ENCODE measurements around the gene SRC. TPM values are rescaled to one million over a fixed set of nuclear protein-coding genes. Genes with fewer than 3 reads are reported as not detected.

Gene SRC
- total and polyA plus RNA-seq, 2 donors: 4.4 to 14.5 TPM

- no peak for DNase-seq (ENCODE audit: low read depth in 6 of 9, low spot score in 9 of 9)
- H3K36me3 ChIP-seq (ENCODE audit: control insufficient read depth in 2 of 2, insufficient read depth in 2 of 2, low read length in 1 of 2): peaks cover 0 to 14% of the 10 kb centered on the region in 2 donors
- H3K9me3 ChIP-seq (ENCODE audit: control insufficient read depth in 2 of 2, insufficient read depth in 1 of 2, low read length in 1 of 2): no peaks in the 10 kb centered on the region
- no peak overlapping the region for H3K4me3 ChIP-seq (ENCODE audit: low read length in 2 of 2)
- WGBS: 98% methylated on average over 24 of the region's 24 CpGs
- H3K27ac ChIP-seq (ENCODE audit: low read depth in 1 of 2, low read length in 1 of 2): no peak overlapping the region
- H3K4me1 ChIP-seq (ENCODE audit: control insufficient read depth in 2 of 2, insufficient read depth in 2 of 2, low read length in 2 of 2): peaks cover 0 to 28% of the 10 kb centered on the region in 2 donors
- no peaks in the 10 kb centered on the region for H3K27me3 ChIP-seq (ENCODE audit: control insufficient read depth in 2 of 2, insufficient read depth in 1 of 2, low read length in 1 of 2)
Observed at GRCh38 chr20:37397076-37397953, 51.4 kb downstream of the SRC start.

- DNase-seq (ENCODE audit: low read depth in 6 of 9, low spot score in 9 of 9): no peak
- Histone ChIP-seq H3K4me3 (ENCODE audit: low read length in 2 of 2) (no peak overlapping the region), H3K27ac (ENCODE audit: low read depth in 1 of 2, low read length in 1 of 2) (no peak overlapping the region), H3K9me3 (ENCODE audit: control insufficient read depth in 2 of 2, insufficient read depth in 1 of 2, low read length in 1 of 2) (no peaks in the 10 kb centered on the region), H3K4me1 (ENCODE audit: control insufficient read depth in 2 of 2, insufficient read depth in 2 of 2, low read length in 2 of 2) (peaks cover 0 to 28% of the 10 kb centered on the region in 2 donors), H3K27me3 (ENCODE audit: control insufficient read depth in 2 of 2, insufficient read depth in 1 of 2, low read length in 1 of 2) (no peaks in the 10 kb centered on the region), H3K36me3 (ENCODE audit: control insufficient read depth in 2 of 2, insufficient read depth in 2 of 2, low read length in 1 of 2) (peaks cover 0 to 19% of the 10 kb centered on the region in 2 donors)
- WGBS: 98% methylated on average over 30 of the region's 30 CpGs
Observed at GRCh38 chr20:37397954-37398749, 52.2 kb downstream of the SRC start.

- peaks cover 0 to 23% of the 10 kb centered on the region in 2 donors for H3K36me3 ChIP-seq (ENCODE audit: control insufficient read depth in 2 of 2, insufficient read depth in 2 of 2, low read length in 1 of 2)
- 94% methylated on average over 15 of the region's 15 CpGs for WGBS
- no peak for DNase-seq (ENCODE audit: low read depth in 6 of 9, low spot score in 9 of 9)
- H3K4me1 ChIP-seq (ENCODE audit: control insufficient read depth in 2 of 2, insufficient read depth in 2 of 2, low read length in 2 of 2): peaks cover 0 to 28% of the 10 kb centered on the region in 2 donors
- H3K27ac ChIP-seq (ENCODE audit: low read depth in 1 of 2, low read length in 1 of 2): no peak overlapping the region
- no peak overlapping the region for H3K4me3 ChIP-seq (ENCODE audit: low read length in 2 of 2)
- H3K9me3 ChIP-seq (ENCODE audit: control insufficient read depth in 2 of 2, insufficient read depth in 1 of 2, low read length in 1 of 2): no peaks in the 10 kb centered on the region
- no peaks in the 10 kb centered on the region for H3K27me3 ChIP-seq (ENCODE audit: control insufficient read depth in 2 of 2, insufficient read depth in 1 of 2, low read length in 1 of 2)
Observed at GRCh38 chr20:37398750-37399621, 53.0 kb downstream of the SRC start.

GRCh38 chr20:37401282-37401929 lies 55.5 kb downstream of the SRC start:
- no peak for DNase-seq (ENCODE audit: low read depth in 6 of 9, low spot score in 9 of 9)
- 97% methylated on average over 9 of the region's 9 CpGs for WGBS

GRCh38 chr20:37401930-37402675 lies 56.2 kb downstream of the SRC start:
- no peak overlapping the region for H3K27ac ChIP-seq (ENCODE audit: low read depth in 1 of 2, low read length in 1 of 2)
- peaks cover 0 to 26% of the 10 kb centered on the region in 2 donors for H3K36me3 ChIP-seq (ENCODE audit: control insufficient read depth in 2 of 2, insufficient read depth in 2 of 2, low read length in 1 of 2)
- 94% methylated on average over 30 of the region's 30 CpGs for WGBS
- H3K27me3 ChIP-seq (ENCODE audit: control insufficient read depth in 2 of 2, insufficient read depth in 1 of 2, low read length in 1 of 2): peaks cover 0 to 4% of the 10 kb centered on the region in 2 donors
- H3K4me3 ChIP-seq (ENCODE audit: low read length in 2 of 2): no peak overlapping the region
- H3K4me1 ChIP-seq (ENCODE audit: control insufficient read depth in 2 of 2, insufficient read depth in 2 of 2, low read length in 2 of 2): peaks cover 4 to 5% of the 10 kb centered on the region in 2 donors
- H3K9me3 ChIP-seq (ENCODE audit: control insufficient read depth in 2 of 2, insufficient read depth in 1 of 2, low read length in 1 of 2): peaks cover 0 to 4% of the 10 kb centered on the region in 2 donors
- no peak for DNase-seq (ENCODE audit: low read depth in 6 of 9, low spot score in 9 of 9)

More at GRCh38 chr20:37401282-37401929, 55.5 kb downstream of the SRC start:
- H3K27me3 ChIP-seq (ENCODE audit: control insufficient read depth in 2 of 2, insufficient read depth in 1 of 2, low read length in 1 of 2): peaks cover 0 to 3% of the 10 kb centered on the region in 2 donors
- H3K36me3 ChIP-seq (ENCODE audit: control insufficient read depth in 2 of 2, insufficient read depth in 2 of 2, low read length in 1 of 2): peaks cover 0 to 26% of the 10 kb centered on the region in 2 donors
- H3K4me3 ChIP-seq (ENCODE audit: low read length in 2 of 2): no peak overlapping the region
- H3K9me3 ChIP-seq (ENCODE audit: control insufficient read depth in 2 of 2, insufficient read depth in 1 of 2, low read length in 1 of 2): peaks cover 0 to 4% of the 10 kb centered on the region in 2 donors
- no peak overlapping the region for H3K27ac ChIP-seq (ENCODE audit: low read depth in 1 of 2, low read length in 1 of 2)
- peaks cover 2 to 9% of the 10 kb centered on the region in 2 donors for H3K4me1 ChIP-seq (ENCODE audit: control insufficient read depth in 2 of 2, insufficient read depth in 2 of 2, low read length in 2 of 2)

- peaks cover 4 to 5% of the 10 kb centered on the region in 2 donors for H3K4me1 ChIP-seq (ENCODE audit: control insufficient read depth in 2 of 2, insufficient read depth in 2 of 2, low read length in 2 of 2)
- H3K27me3 ChIP-seq (ENCODE audit: control insufficient read depth in 2 of 2, insufficient read depth in 1 of 2, low read length in 1 of 2): peaks cover 0 to 9% of the 10 kb centered on the region in 2 donors
- no peak overlapping the region for H3K27ac ChIP-seq (ENCODE audit: low read depth in 1 of 2, low read length in 1 of 2)
- H3K4me3 ChIP-seq (ENCODE audit: low read length in 2 of 2): no peak overlapping the region
- H3K9me3 ChIP-seq (ENCODE audit: control insufficient read depth in 2 of 2, insufficient read depth in 1 of 2, low read length in 1 of 2): peaks cover 0 to 6% of the 10 kb centered on the region in 2 donors
- WGBS: 97% methylated on average over 37 of the region's 37 CpGs
- H3K36me3 ChIP-seq (ENCODE audit: control insufficient read depth in 2 of 2, insufficient read depth in 2 of 2, low read length in 1 of 2): peaks cover 0 to 16% of the 10 kb centered on the region in 2 donors
- DNase-seq (ENCODE audit: low read depth in 6 of 9, low spot score in 9 of 9): no peak
Observed at GRCh38 chr20:37403107-37404033, 57.4 kb downstream of the SRC start.

GRCh38 chr20:37404461-37404890 lies 58.5 kb downstream of the SRC start:
- no peak for DNase-seq (ENCODE audit: low read depth in 6 of 9, low spot score in 9 of 9)
- H3K4me3 ChIP-seq (ENCODE audit: low read length in 2 of 2): no peak overlapping the region
- H3K36me3 ChIP-seq (ENCODE audit: control insufficient read depth in 2 of 2, insufficient read depth in 2 of 2, low read length in 1 of 2): peaks cover 0 to 12% of the 10 kb centered on the region in 2 donors
- H3K9me3 ChIP-seq (ENCODE audit: control insufficient read depth in 2 of 2, insufficient read depth in 1 of 2, low read length in 1 of 2): peaks cover 0 to 6% of the 10 kb centered on the region in 2 donors
- peaks cover 0 to 12% of the 10 kb centered on the region in 2 donors for H3K27me3 ChIP-seq (ENCODE audit: control insufficient read depth in 2 of 2, insufficient read depth in 1 of 2, low read length in 1 of 2)
- WGBS: 96% methylated on average over 6 of the region's 6 CpGs
- no peak overlapping the region for H3K27ac ChIP-seq (ENCODE audit: low read depth in 1 of 2, low read length in 1 of 2)
- peaks cover 4 to 8% of the 10 kb centered on the region in 2 donors for H3K4me1 ChIP-seq (ENCODE audit: control insufficient read depth in 2 of 2, insufficient read depth in 2 of 2, low read length in 2 of 2)

Measured in thymus (tissue), 11 donors.